ENCODE results near the gene STX1B.
"Not testable (repeated sequence)": the region's sequence is repeated elsewhere in the genome, so short reads cannot be mapped to it uniquely, and the experiment has no call there.

DNA sequence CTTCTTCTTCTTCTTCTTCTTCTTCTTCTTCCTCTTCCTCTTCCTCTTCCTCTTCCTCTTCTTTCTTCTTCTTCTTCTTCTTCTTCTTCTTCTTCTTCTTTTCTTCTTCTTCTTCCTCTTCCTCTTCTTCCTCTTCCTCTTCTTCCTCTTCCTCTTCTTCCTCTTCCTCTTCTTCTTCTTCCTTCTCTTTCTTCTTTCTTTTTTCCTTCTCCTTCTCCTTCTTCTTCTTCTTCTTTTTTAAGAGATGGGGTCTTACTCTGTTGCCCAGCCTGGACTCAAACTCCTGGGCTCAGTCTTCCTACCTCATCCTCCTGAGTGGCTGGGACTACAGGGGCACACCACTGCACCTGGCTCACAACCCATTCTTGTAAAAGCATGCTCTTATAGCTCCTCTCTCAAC lies 2.9 kb upstream of the STX1B start:
- TF ChIP-seq, protein P1, sequence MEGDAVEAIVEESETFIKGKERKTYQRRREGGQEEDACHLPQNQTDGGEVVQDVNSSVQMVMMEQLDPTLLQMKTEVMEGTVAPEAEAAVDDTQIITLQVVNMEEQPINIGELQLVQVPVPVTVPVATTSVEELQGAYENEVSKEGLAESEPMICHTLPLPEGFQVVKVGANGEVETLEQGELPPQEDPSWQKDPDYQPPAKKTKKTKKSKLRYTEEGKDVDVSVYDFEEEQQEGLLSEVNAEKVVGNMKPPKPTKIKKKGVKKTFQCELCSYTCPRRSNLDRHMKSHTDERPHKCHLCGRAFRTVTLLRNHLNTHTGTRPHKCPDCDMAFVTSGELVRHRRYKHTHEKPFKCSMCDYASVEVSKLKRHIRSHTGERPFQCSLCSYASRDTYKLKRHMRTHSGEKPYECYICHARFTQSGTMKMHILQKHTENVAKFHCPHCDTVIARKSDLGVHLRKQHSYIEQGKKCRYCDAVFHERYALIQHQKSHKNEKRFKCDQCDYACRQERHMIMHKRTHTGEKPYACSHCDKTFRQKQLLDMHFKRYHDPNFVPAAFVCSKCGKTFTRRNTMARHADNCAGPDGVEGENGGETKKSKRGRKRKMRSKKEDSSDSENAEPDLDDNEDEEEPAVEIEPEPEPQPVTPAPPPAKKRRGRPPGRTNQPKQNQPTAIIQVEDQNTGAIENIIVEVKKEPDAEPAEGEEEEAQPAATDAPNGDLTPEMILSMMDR (IDR thresholded peaks at IDR 0.05), result not testable (repeated sequence)
- not testable (repeated sequence) for TF ChIP-seq EP300 (IDR thresholded peaks at IDR 0.05; ENCODE audit: low read depth); POLR2A (IDR thresholded peaks at IDR 0.05)
